Measurements from ENCODE around the gene ZAR1.

DNA sequence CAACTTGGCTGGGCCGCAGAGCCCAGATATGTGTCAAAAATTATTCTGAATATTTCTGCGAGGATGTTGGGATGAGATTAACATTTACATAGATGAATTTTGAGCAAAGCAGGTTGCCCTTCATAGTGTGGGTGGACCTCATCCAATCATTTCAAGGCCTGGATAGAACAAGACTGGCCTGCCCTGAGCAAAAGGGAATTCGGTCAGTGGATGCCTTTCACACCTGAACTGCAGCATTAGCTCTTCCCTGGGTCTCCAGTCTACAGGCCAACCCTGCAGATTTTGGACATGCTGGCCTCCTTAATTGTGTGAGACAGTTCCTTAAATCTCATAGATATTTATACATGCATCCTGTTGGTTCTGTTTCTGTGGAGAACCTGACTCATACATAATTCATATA, 39.3 kb upstream of the ZAR1 start:
- TF ChIP-seq, protein P1, sequence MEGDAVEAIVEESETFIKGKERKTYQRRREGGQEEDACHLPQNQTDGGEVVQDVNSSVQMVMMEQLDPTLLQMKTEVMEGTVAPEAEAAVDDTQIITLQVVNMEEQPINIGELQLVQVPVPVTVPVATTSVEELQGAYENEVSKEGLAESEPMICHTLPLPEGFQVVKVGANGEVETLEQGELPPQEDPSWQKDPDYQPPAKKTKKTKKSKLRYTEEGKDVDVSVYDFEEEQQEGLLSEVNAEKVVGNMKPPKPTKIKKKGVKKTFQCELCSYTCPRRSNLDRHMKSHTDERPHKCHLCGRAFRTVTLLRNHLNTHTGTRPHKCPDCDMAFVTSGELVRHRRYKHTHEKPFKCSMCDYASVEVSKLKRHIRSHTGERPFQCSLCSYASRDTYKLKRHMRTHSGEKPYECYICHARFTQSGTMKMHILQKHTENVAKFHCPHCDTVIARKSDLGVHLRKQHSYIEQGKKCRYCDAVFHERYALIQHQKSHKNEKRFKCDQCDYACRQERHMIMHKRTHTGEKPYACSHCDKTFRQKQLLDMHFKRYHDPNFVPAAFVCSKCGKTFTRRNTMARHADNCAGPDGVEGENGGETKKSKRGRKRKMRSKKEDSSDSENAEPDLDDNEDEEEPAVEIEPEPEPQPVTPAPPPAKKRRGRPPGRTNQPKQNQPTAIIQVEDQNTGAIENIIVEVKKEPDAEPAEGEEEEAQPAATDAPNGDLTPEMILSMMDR (IDR thresholded peaks at IDR 0.05; ENCODE audit: insufficient read depth, low read depth, low read length): no peak
- no peak for TF ChIP-seq EZH2 (IDR thresholded peaks at IDR 0.05; ENCODE audit: insufficient read depth, low read length)

All from astrocyte (in vitro differentiated cells and primary cell).